ENCODE data around the gene TFAP2A.

TFAP2A gene

DNA sequence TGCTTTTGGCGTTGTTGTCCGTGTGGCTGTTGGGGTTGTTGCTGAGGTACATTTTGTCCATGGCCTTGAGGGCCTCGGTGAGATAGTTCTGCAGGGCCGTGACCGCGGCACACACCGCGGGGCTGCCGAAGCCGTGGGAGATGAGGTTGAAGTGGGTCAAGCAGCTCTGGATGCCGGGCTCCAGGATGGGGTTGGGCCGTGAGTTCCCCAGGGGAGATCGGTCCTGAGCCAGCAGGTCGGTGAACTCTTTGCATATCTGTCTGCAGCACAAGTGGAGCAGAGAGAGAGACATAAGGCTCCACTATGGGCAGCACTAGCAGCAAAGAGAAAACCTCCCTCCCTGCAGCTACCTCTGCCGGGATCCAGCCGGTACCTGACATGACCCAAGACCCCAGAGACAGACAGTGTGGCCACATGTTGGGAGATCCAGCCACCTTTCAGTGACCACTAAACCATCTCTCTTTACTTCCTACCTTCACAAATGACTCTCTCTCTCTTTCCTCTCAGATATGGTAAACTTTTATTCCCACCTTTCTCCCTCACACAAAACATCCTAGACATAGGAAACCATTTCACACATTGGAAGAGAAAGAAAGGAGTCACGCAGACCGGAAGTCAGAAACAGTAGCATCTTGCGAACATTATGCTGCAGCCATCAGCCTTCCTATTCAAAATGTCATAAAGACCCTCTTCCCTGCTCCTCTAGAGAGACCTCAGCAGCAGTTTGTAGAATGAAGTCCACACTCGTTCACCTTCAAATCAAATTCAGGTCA, 16.2 kb downstream of the TFAP2A start:
- no peak for FAIRE-seq
- TF ChIP-seq CTCF (IDR thresholded peaks at IDR 0.05; ENCODE audit: insufficient read depth, missing control alignments) = no peak
- no peak for DNase-seq (ENCODE audit: insufficient read length, low spot score)

DNA sequence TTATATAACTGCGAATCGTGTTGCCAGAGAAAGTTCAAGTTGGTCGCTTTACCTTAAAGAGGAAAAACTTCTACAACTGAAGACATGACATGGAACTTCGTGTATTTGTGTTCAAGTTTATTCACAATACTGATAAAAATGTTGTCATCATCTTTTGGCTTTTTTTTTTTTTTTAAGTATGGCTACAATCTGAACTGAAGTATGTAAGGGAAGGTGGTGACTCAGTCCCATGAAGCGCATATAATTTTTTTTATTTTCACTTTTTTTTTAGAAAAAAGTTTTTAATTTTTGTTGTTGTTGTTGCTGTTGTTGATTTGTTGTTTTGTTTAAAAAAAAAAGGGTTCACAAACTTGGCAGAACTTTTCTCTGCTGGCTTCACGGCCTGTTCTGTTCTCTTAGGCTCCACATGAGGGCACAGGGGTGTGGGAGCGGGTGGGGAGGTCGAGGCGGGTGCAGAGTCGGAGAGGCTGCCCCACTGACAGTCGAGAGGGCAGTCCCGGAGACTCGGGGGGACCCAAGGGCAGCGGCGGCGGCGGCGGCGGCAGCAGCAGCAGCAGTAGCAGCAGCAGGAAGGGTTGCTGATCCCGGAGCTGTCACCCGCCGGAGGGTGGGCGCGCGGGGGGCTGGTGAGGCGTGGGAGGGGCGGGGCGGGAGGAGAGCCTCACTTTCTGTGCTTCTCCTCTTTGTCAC, 17.0 kb downstream of the TFAP2A start:
- FAIRE-seq = no peak
- TF ChIP-seq CTCF (IDR thresholded peaks at IDR 0.05; ENCODE audit: insufficient read depth, missing control alignments) = no peak

DNA sequence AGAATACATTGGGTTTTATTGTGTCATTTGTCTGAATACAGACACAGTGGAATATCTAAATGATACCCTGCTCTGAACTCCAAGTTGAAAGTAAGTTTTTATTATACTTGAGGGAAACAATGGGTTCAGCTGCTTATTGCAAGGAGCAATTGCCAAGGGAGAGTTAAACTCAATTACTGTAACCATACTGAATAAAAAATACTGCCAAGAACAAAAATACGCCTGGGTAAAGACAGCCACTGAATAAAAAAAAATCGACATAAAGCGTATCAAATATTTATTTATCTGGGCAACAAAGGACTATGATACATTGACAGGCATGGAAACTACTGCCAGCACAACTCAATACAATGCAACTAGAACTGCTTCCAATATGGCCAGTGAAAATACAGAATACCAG, 18.1 kb downstream of the TFAP2A start:
- FAIRE-seq (no peak), DNase-seq (ENCODE audit: insufficient read length, low spot score) (no peak)
- TF ChIP-seq CTCF (IDR thresholded peaks at IDR 0.05; ENCODE audit: insufficient read depth, missing control alignments) = no peak

More for the DNA sequence above, 17.0 kb downstream of the TFAP2A start:
- no peak for DNase-seq (ENCODE audit: insufficient read length, low spot score)

DNA sequence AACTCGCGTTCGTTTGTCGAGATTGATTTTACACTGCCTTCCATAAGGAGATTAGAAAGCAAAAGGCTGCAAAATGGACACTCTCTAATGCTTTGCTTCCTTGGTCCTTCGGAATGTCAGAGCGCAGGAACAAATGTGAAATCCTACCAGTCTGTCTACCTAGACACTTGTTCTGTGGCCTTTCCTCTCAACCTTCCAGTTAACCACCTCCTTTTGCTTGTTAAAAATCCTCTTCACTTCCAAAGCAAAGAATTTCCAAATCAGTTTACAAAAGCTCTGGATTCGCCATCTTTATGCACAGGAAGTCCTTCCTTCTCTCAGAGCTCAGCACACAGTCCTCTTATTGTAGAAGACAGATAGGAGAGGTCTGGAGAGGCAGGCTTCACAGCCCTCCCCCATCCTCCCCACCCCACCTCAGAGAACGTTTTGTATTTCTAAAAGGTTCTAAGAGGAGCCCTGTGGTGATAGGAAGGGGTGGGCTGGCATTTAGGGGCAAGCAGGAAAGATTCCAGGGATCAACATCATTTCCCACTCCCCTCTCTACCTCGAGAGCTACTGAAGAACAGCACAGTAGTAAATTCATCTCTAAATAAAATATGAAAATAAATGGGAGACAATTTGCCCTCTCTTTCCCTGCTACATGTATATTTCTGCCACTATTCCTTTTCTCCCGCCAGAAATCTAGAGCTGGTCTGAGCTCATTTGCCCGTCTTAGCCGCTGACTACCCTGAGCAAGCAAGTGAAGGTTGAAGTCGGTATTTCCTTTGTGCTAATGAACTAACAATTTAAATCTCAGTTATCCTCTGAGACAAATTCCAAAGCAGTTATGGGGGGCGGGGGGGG, 18.9 kb downstream of the TFAP2A start:
- DNase-seq (ENCODE audit: insufficient read length, low spot score) (no peak), FAIRE-seq (no peak)
- TF ChIP-seq CTCF (IDR thresholded peaks at IDR 0.05; ENCODE audit: insufficient read depth, missing control alignments) = no peak

- TF ChIP-seq CTCF (IDR thresholded peaks at IDR 0.05; ENCODE audit: insufficient read depth, missing control alignments) = no peak
- no peak for DNase-seq (ENCODE audit: insufficient read length, low spot score)
- FAIRE-seq = no peak
These were observed 19.6 kb downstream of the TFAP2A start for GRCh38 chr6:10395171-10395703.

GRCh38 chr6:10393544-10394225, 21.2 kb downstream of the TFAP2A start:
- FAIRE-seq (no peak), DNase-seq (ENCODE audit: insufficient read length, low spot score) (no peak)
- TF ChIP-seq CTCF (IDR thresholded peaks at IDR 0.05; ENCODE audit: insufficient read depth, missing control alignments) = no peak
